HG02885 (cell line): ENCODE data around the gene GPR78.
"Not testable (repeated sequence)": the region's sequence is repeated elsewhere in the genome, so short reads cannot be mapped to it uniquely, and the experiment has no call there.

ENCODE experiments used
- ATAC-seq: cut with Tn5 transposase; IDR thresholded peaks from one replicate; pipeline ENCODE4 v1.9.1; 2021; ENCODE audit warnings: mild to moderate bottlenecking; ENCODE audit not compliant: unreplicated experiment, poor library complexity

GPR78 gene

GRCh38 chr4:8613421-8614364 is 33.5 kb downstream of the GPR78 start:
- no peak for ATAC-seq

DNA sequence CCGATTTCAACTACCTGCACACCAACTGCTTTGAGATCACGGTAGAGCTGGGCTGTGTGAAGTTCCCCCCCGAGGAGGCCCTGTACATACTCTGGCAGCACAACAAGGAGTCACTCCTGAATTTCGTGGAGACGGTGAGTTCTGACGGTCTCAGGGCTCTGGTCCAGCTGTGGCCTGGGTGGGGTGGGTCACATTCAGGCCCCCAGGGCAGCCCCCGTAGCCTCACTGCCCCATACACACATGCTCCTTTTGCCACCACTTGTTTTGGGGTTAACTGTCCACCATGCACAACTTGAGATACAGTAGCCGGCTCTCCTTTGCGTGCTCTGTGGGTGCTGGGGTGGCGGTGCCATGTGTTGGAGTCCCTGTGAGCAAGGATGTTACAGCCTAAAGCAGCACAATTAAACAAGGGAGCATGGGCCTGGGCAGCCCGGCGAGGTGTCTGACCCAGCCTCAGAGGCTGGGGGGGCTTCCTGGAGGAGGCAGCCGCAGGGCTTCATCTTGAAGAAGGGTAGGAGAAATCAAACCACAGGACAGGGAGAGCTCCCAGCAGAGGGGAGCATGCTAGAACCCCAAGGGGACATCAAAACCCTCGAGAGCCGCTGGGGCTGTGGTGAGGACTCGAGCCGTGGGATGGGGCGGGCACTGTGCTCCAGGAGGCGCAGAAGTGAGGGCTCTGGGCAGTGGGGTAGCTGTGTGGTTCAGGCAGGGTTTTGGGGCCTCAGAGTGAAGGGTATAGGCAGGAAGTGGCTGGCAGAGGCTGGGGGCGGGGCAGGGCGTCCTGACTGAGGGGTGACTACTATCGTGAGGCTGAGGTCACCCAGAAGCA is 34.4 kb downstream of the GPR78 start:
- ATAC-seq: no peak

DNA sequence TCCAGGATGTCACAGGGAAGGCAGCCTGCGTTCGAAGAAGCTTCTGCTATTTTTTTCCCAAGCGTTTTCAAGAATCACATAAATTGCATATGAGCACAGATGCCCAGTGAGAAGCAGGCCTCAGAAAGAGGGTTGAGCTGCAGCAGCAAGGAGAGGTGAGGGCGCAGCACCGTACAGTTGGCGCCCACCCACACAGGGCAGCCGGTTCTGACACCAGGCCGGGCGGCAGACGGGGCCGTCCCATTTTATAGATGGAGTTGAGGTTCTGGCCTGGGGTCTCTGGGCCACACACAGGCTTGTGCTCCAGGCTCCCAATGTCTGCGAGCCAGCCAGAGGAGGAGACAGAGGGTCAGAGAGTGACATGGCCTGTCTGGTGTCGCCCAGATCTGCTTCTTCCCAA is 35.2 kb downstream of the GPR78 start:
- ATAC-seq: no peak

- ATAC-seq: no peak
Measured at GRCh38 chr4:8615921-8616787, 36.0 kb downstream of the GPR78 start.

- no peak for ATAC-seq
Measured at GRCh38 chr4:8616831-8617230, 36.6 kb downstream of the GPR78 start.

GRCh38 chr4:8617486-8618040 is 37.4 kb downstream of the GPR78 start:
- ATAC-seq: no peak

DNA sequence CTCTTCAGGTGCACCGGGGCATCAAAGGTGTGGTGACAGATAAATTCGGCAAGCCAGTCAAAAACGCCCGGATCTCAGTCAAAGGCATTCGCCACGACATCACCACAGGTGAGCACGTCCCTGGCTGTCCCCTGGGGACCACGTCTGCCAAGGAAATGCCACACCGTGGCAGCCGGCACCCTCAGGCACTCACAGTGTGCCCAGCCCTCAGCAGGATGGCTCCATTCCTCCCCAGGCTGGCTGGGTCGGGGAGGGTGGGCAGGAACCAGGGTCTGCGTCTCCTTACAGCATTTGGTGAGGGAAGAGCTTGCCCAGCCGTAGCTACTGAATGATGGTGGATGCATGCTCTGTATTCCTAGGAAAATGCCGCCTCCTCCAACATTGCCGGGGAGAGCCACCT is 38.2 kb downstream of the GPR78 start:
- ATAC-seq: no peak

GRCh38 chr4:8618961-8619720 is 38.9 kb downstream of the GPR78 start:
- no peak for ATAC-seq

- not testable (repeated sequence) for ATAC-seq
Measured at GRCh38 chr4:8621135-8621534, 40.9 kb downstream of the GPR78 start.

DNA sequence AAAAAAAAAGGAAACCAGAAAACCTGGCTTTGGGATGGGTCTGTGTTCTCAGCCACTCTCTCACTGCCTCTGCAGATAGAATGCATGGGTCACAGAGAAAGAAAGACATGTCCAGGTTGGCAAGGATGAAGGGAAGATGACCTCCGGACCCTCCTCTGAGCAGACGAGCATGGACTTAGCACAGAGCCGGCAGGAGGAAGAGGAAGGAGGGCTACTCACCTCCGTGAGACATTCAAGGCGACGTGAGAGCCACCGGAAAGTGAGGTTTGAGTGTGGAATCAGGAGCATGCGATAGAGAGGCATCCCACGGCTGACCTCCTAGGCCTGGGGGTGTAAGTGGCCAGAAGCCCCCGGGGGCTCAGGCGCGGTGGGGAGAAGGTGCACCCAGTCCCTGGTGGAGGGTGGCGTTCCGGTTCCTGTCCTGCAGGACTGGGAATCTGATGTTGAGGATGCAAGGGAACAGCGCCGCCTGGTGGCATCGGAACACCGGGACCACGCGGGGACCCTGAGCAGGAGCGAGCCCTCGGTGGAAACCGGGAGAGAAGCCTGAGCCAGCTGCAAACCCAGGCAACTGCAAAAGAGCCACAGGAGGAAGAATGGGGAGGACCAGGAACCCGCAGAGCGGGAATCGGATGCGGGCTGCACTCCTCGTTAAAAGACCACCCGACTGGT is 44.5 kb downstream of the GPR78 start:
- not testable (repeated sequence) for ATAC-seq

DNA sequence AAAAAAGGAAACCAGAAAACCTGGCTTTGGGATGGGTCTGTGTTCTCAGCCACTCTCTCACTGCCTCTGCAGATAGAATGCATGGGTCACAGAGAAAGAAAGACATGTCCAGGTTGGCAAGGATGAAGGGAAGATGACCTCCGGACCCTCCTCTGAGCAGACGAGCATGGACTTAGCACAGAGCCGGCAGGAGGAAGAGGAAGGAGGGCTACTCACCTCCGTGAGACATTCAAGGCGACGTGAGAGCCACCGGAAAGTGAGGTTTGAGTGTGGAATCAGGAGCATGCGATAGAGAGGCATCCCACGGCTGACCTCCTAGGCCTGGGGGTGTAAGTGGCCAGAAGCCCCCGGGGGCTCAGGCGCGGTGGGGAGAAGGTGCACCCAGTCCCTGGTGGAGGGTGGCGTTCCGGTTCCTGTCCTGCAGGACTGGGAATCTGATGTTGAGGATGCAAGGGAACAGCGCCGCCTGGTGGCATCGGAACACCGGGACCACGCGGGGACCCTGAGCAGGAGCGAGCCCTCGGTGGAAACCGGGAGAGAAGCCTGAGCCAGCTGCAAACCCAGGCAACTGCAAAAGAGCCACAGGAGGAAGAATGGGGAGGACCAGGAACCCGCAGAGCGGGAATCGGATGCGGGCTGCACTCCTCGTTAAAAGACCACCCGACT is 50.2 kb downstream of the GPR78 start:
- not testable (repeated sequence) for ATAC-seq

DNA sequence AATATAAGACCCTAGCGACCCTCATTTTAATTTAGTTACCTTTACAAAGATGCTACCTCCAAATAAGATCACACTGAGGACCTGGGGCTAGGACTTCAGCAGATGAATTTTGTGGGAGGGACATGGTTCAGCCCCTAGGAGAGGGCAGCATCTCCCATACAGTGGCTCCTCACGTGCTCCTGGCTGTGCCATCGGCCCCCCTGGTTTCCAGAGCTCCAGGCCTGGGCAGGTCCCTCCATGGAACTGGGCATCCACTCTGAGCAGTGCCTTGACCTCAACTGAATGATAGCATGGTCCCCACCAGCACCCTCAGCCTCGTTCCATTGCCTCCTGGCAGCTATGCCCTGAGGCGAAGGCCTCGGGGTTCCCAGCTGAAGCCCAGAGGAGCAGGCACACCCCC is 51.7 kb downstream of the GPR78 start:
- not testable (repeated sequence) for ATAC-seq

GRCh38 chr4:8634773-8635172 is 54.6 kb downstream of the GPR78 start:
- ATAC-seq: not testable (repeated sequence)

GRCh38 chr4:8635897-8636554 is 55.8 kb downstream of the GPR78 start:
- ATAC-seq: not testable (repeated sequence)
